GM12801 (cell line): Measurements from ENCODE around the gene KLF3.

Experiments
- CTCF ChIP-seq: IDR thresholded peaks from one replicate; pipeline ENCODE4 v1.5.1; 2011; ENCODE audit warnings: control low read depth; ENCODE audit not compliant: insufficient read length; ENCODE audit errors: extremely low read depth

KLF3 gene

GRCh38 chr4:38710053-38710452 lies 46.1 kb downstream of the KLF3 start:
- no peak for TF ChIP-seq CTCF

DNA sequence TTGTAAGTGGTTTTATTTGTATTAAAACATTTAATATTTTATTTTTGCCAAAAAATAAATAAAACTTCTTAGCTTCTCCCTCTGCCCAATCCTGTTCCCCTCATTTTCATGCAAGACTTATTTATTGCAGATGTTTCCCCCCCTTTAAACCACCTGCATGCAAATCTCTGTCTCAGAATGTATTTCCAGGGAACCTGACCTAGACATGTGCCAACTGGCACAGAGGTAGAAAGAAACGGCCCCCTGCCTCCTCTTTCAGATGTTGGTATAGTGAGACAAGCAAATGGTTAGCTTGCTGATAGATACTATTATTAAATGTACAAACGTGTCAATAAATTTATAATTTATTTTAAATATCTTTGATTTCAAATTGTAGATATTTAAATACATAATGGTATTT lies 47.1 kb downstream of the KLF3 start:
- TF ChIP-seq CTCF = no peak

GRCh38 chr4:38715050-38715449 lies 51.1 kb downstream of the KLF3 start:
- no peak for TF ChIP-seq CTCF

GRCh38 chr4:38716256-38716655 lies 52.3 kb downstream of the KLF3 start:
- no peak for TF ChIP-seq CTCF

DNA sequence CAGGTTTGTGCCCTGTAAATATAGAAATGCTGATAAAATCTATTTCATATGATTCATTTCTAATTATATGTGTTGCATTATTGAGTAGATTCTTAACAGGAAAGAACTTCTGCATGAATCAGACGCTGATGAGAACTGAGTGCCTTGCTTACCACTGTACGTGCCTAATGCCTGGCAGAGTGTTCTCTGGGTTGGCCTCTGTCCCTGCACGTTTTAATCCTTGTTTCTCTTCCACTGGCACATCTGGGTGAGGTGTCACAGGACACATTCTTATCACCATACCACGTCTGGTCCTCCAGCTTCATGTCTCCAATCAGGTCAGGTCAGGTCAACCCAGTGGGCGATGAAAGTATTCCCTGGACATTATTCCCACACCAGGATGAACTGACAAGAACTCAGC lies 53.6 kb downstream of the KLF3 start:
- no peak for TF ChIP-seq CTCF

DNA sequence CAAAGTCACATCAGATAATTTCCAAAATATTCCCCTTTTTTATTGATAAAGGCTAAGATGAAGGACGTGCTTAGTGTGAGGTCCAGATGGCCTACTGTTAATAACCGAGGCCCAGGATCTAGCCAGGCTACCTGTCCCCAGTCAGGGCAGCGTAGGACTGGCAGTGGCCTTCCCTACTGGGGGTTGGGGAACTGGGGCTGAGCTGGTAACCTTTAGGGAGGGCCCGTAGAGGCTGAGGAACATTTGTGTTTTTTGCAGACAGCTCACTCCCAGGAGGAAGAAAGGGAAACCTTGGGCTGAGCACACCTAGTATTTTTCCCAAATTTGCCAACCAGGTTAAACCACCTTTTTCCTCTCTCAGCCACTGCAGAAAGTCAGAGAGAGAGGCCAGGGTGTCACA lies 59.1 kb downstream of the KLF3 start:
- TF ChIP-seq CTCF = no peak

DNA sequence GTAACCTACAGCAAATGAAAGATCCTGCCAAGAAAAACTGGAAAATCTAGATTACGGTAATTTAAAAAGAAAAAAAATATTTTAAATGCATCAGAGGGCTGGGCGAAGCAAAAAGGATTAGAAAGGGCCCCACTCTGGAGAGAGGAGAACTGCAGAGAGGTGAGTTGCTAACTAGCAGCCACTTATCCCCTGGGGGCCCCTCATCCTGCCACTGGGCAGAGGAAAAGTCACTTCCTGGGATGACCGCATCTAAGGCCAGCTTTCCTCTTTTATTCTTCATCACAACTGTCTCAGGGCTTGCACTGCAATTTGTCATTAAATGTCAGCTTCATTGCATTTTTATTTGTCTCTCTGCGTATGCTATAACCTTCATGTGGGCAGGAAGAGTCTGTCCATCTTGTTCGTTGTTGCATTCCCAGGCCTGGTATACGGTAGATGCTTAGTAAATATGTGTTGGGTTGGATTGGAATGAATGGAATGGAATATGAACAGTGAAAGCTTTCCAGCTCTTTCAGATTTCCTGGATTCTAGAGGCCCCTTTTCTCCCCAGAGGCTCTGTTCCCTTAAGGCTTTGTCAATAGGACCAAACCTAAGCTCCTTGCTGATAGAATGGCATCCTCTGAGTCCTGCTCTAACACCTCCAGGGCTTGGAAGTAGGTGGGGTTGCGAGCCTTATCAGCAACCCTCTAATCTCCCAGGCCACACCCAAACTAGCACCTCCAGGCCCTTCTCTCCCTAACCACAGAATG lies 59.9 kb downstream of the KLF3 start:
- TF ChIP-seq CTCF = no peak

- TF ChIP-seq CTCF = no peak
These were observed 60.4 kb downstream of the KLF3 start for GRCh38 chr4:38724475-38724808.
